GM23248 (cell line): ENCODE results near the gene IGFL4.
"Not testable (repeated sequence)": the region's sequence is repeated elsewhere in the genome, so short reads cannot be mapped to it uniquely, and the experiment has no call there.

ENCODE experiments used
- EZH2 ChIP-seq: fragments of 200-600 bp; sonication (generic); IDR thresholded peaks from 2 replicates; pipeline ENCODE4 v1.6.1; 2018; ENCODE audit warnings: antibody characterized with exemption, mild to moderate bottlenecking; ENCODE audit not compliant: insufficient read depth, poor library complexity, severe bottlenecking
- EZH2phosphoT487 ChIP-seq: fragments of 200-600 bp; sonication (generic); IDR thresholded peaks from 2 replicates; pipeline ENCODE4 v1.6.1; 2018; ENCODE audit warnings: antibody characterized with exemption, moderate library complexity, mild to moderate bottlenecking, low read depth; ENCODE audit not compliant: insufficient read depth

DNA sequence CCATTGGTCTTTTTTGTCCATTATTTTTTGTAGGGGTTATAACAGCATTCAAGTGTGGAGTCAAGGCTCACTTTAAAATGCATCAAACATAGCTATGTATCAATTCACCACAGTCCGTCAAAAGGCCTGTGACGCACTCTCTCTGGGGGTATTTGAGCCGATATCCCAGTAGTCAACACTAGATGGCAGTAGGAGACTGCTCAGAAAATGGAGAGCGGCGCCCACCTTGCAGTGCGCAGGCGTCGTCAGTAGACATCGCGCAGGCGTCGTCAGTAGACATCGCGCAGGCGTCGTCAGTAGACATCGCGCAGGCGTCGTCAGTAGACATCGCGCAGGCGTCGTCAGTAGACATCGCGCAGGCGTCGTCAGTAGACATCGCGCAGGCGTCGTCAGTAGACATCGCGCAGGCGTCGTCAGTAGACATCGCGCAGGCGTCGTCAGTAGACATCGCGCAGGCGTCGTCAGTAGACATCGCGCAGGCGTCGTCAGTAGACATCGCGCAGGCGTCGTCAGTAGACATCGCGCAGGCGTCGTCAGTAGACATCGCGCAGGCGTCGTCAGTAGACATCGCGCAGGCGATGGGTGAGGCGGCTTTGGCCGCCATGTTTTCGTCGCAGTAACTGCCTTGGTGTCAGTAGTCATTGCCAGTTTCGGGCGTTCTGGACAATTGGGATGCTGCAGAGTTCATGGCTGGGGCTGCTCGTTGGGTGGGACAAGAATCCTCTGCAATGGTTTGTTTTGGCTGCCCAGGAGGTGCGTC is 38.0 kb upstream of the IGFL4 start:
- TF ChIP-seq EZH2, EZH2phosphoT487: not testable (repeated sequence)
